Spleen (tissue), 7 donors: Measurements from ENCODE around the gene C4B.
"Not testable (repeated sequence)": the region's sequence is repeated elsewhere in the genome, so short reads cannot be mapped to it uniquely, and the experiment has no call there.

ENCODE experiments used
- POLR2A ChIP-seq, 3 donors: fragments of 450-650 bp; IDR thresholded peaks; one replicate each; pipeline ENCODE4 v1.5.1; 2017; ENCODE audit warnings: antibody characterized with exemption in 3 of 3, mild to moderate bottlenecking in 1 of 3
- POLR2AphosphoS5 ChIP-seq, 3 donors: sonication (generic); formaldehyde crosslinking; IDR thresholded peaks; one replicate each; pipeline ENCODE4 v1.5.1; 2017; ENCODE audit warnings: antibody characterized with exemption in 3 of 3
- TF ChIP-seq, protein P1 (sequence below), 11 experiments: fragments of 200-600 bp in 7 of 11; fragments of 450-650 bp in 4 of 11; sonication (generic) in 4 of 11; IDR thresholded peaks in 8 of 11; conservative IDR thresholded peaks in 3 of 11; 1 replicate in 7 of 11; 2 replicates in 4 of 11; pipeline versions ENCODE4 v1.4.0 to v1.8.0; 2016 to 2021; ENCODE audit warnings: antibody characterized with exemption in 11 of 11, inconsistent platforms in 4 of 11, mild to moderate bottlenecking in 1 of 11
- donor health status: DM: no; HTN: no; CAD: no; lungs with moderate emphysema.
- donor health status: DM: no; HTN: no; CAD: no.
- donor health status: DM: no; HTN: no; CAD: no.

DNA sequence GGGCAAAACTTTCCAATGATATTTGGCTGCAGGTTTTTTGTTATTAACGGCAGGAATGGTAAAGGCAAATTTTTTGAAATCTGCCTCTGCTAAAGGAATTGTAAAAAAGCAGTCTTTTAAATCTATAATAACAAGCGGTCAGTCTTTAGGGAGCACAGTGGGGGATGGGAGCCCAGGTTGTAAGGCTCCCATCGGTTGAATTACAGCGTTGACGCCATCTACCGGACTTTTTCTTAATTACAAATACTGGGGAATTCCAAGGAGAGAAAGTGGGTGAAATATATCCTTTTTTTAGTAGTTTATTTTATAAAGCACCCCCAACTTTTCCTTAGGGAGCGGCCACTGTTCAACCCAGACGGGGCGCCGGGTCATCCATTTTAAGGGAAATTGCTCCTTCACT is 7.5 kb downstream of the C4B start:
- not testable (repeated sequence) for TF ChIP-seq POLR2A, POLR2AphosphoS5 (IDR thresholded peaks at IDR 0.05)
- TF ChIP-seq, protein P1, sequence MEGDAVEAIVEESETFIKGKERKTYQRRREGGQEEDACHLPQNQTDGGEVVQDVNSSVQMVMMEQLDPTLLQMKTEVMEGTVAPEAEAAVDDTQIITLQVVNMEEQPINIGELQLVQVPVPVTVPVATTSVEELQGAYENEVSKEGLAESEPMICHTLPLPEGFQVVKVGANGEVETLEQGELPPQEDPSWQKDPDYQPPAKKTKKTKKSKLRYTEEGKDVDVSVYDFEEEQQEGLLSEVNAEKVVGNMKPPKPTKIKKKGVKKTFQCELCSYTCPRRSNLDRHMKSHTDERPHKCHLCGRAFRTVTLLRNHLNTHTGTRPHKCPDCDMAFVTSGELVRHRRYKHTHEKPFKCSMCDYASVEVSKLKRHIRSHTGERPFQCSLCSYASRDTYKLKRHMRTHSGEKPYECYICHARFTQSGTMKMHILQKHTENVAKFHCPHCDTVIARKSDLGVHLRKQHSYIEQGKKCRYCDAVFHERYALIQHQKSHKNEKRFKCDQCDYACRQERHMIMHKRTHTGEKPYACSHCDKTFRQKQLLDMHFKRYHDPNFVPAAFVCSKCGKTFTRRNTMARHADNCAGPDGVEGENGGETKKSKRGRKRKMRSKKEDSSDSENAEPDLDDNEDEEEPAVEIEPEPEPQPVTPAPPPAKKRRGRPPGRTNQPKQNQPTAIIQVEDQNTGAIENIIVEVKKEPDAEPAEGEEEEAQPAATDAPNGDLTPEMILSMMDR (IDR thresholded peaks at IDR 0.05 in 8 of 11, conservative IDR thresholded peaks at IDR 0.05 in 3 of 11) = not testable (repeated sequence)
